HepG2 (cell line): Measurements from ENCODE around the gene NAP1L1. TPM values are rescaled to one million over a fixed set of nuclear protein-coding genes. Genes with fewer than 3 reads are reported as not detected.

ENCODE experiments used
- ARID4A ChIP-seq: sonication (generic); formaldehyde crosslinking; IDR thresholded peaks from 2 replicates; pipeline ENCODE4 v1.5.0; 2020; ENCODE audit warnings: mild to moderate bottlenecking, missing genetic modification reagents, borderline replicate concordance
- ARNTL ChIP-seq: sonication (generic); formaldehyde crosslinking; IDR thresholded peaks from 2 replicates; pipeline ENCODE4 v1.4.0; 2020; ENCODE audit warnings: mild to moderate bottlenecking, missing genetic modification reagents
- BRD4 ChIP-seq: sonication (generic); formaldehyde crosslinking; IDR thresholded peaks from 2 replicates; pipeline ENCODE4 v1.4.0; 2020; ENCODE audit warnings: missing genetic modification reagents
- CREM ChIP-seq, 2 experiments: sonication (generic) in 1 of 2; formaldehyde crosslinking in 1 of 2; IDR thresholded peaks; 2 replicates each; pipeline versions ENCODE4 v1.4.0 to v1.6.1; 2016 to 2020; ENCODE audit warnings: antibody characterized with exemption in 1 of 2, mild to moderate bottlenecking in 1 of 2, missing genetic modification reagents in 1 of 2
- CTCF ChIP-seq: sonication (generic); formaldehyde crosslinking; IDR thresholded peaks from 2 replicates; pipeline ENCODE4 v1.5.0; 2020; ENCODE audit warnings: mild to moderate bottlenecking, missing genetic modification reagents, moderate library complexity
- E2F2 ChIP-seq: sonication (generic); formaldehyde crosslinking; IDR thresholded peaks from 2 replicates; pipeline ENCODE4 v1.4.0; 2020; ENCODE audit warnings: missing genetic modification reagents, borderline replicate concordance
- E2F5 ChIP-seq: sonication (generic); formaldehyde crosslinking; conservative IDR thresholded peaks from 2 replicates; pipeline ENCODE4 v1.4.0; 2020; ENCODE audit warnings: missing genetic modification reagents
- ELF1 ChIP-seq: sonication (generic); formaldehyde crosslinking; IDR thresholded peaks from 2 replicates; pipeline ENCODE4 v1.4.0; 2020; ENCODE audit warnings: missing genetic modification reagents
- ETS1 ChIP-seq: sonication (generic); formaldehyde crosslinking; IDR thresholded peaks from 2 replicates; pipeline ENCODE4 v1.4.0; 2020; ENCODE audit warnings: missing genetic modification reagents
- HDAC1 ChIP-seq: sonication (generic); formaldehyde crosslinking; IDR thresholded peaks from 2 replicates; pipeline ENCODE4 v1.5.1; 2020; ENCODE audit warnings: mild to moderate bottlenecking, missing genetic modification reagents
- HNRNPH1 ChIP-seq: fragments of 200-400 bp; formaldehyde crosslinking; optimal IDR thresholded peaks from 2 replicates; pipeline ENCODE3; 2017; ENCODE audit warnings: mild to moderate bottlenecking, low read depth, low read length
- KMT2A ChIP-seq: sonication (generic); formaldehyde crosslinking; IDR thresholded peaks from 2 replicates; pipeline ENCODE4 v1.4.0; 2020; ENCODE audit warnings: missing genetic modification reagents
- MAX ChIP-seq: IDR thresholded peaks from 2 replicates; pipeline ENCODE4 v1.6.1; 2012; ENCODE audit warnings: inconsistent platforms
- MED1 ChIP-seq: sonication (generic); formaldehyde crosslinking; IDR thresholded peaks from 2 replicates; pipeline ENCODE4 v1.4.0; 2020; ENCODE audit warnings: missing genetic modification reagents
- MEF2D ChIP-seq: sonication (generic); formaldehyde crosslinking; IDR thresholded peaks from 2 replicates; pipeline ENCODE4 v1.5.1; 2020; ENCODE audit warnings: mild to moderate bottlenecking, missing genetic modification reagents
- SALL2 ChIP-seq: sonication (generic); formaldehyde crosslinking; IDR thresholded peaks from 2 replicates; pipeline ENCODE4 v1.8.1; 2023; ENCODE audit warnings: mild to moderate bottlenecking, missing genetic modification reagents, inconsistent platforms
- SAP130 ChIP-seq: IDR thresholded peaks from 2 replicates; pipeline ENCODE4 v1.6.1; 2016; ENCODE audit warnings: low read depth
- TEAD3 ChIP-seq: optimal IDR thresholded peaks from 2 replicates; pipeline ENCODE3; 2016; ENCODE audit warnings: borderline replicate concordance
- THYN1 ChIP-seq: sonication (generic); formaldehyde crosslinking; IDR thresholded peaks from 2 replicates; pipeline ENCODE4 v1.8.1; 2023; ENCODE audit warnings: low read depth, mild to moderate bottlenecking, moderate library complexity, missing genetic modification reagents, borderline replicate concordance
- ZNF317 ChIP-seq: sonication (generic); formaldehyde crosslinking; IDR thresholded peaks from 2 replicates; pipeline ENCODE4 v1.5.0; 2020; ENCODE audit warnings: mild to moderate bottlenecking, missing genetic modification reagents
- ZNF605 ChIP-seq: sonication (generic); formaldehyde crosslinking; IDR thresholded peaks from 2 replicates; pipeline ENCODE4 v1.8.0; 2022; ENCODE audit warnings: mild to moderate bottlenecking, missing genetic modification reagents
- polyA plus RNA-seq, 8 experiments: library from polyadenylated mRNA; depleted of rRNA in 3 of 8; stranded (reverse) in 7 of 8; unstranded in 1 of 8; fragments of >200 nt; fragmentation: Illumina TruSeq in 4 of 8; extraction: Trizol in 4 of 8; gene quantifications; 2 replicates each; pipeline versions ENCODE4 v1.2.1 to v1.2.3, GENCODE V29; 2011 to 2016; ENCODE audit warnings: low read depth in 4 of 8, missing spikeins in 1 of 8, mixed read lengths in 1 of 8; ENCODE audit not compliant: insufficient read depth in 1 of 8
- total RNA-seq, 5 experiments: library from RNA; depleted of rRNA; stranded (reverse); fragments of >200 nt; fragmentation: Illumina TruSeq; extraction: Trizol; gene quantifications; 2 replicates each; pipeline ENCODE4 v1.2.3, GENCODE V29; 2016; ENCODE audit warnings: low read depth in 1 of 5

NAP1L1 gene
- total and polyA plus RNA-seq, 2 of the 13 experiments (the other 11 are each of a cell fraction or from before 2014, with no cell fraction given) = 207 to 309 TPM

GRCh38 chr12:76029982-76030340, 54.5 kb downstream of the NAP1L1 start (continued):
- TF ChIP-seq ARID4A (no peak), ELF1 (no peak), ZNF317 (peak; percentile 55; the same call in 1 of the 2 replicates), CTCF (CRISPR knock-in tag) (peak; percentile 12; the same call in 1 of the 2 replicates), THYN1 (CRISPR knock-in tag) (no peak), E2F2 (CRISPR knock-in tag) (0 out of 2 replicates have a peak, but pooled peaks have one; percentile 63), SALL2 (CRISPR knock-in tag) (0 out of 2 replicates have a peak, but pooled peaks have one; percentile 18), ARNTL (CRISPR knock-in tag) (peak; percentile 17; the same call in 1 of the 2 replicates), HDAC1 (CRISPR knock-in tag) (0 out of 2 replicates have a peak, but pooled peaks have one; percentile 32), ETS1 (CRISPR knock-in tag) (no peak), E2F5 (no peak), HNRNPH1 (peak; percentile 55), ZNF605 (CRISPR knock-in tag) (0 out of 2 replicates have a peak, but pooled peaks have one; percentile 25), KMT2A (CRISPR knock-in tag) (peak; percentile 55), SAP130 (CRISPR knock-in tag) (peak; percentile 39; the same call in 1 of the 2 replicates), CREM (IDR thresholded peaks at IDR 0.05) (no peak), CREM (CRISPR knock-in tag; IDR thresholded peaks at IDR 0.05) (no peak), MED1 (CRISPR knock-in tag) (0 out of 2 replicates have a peak, but pooled peaks have one; percentile 36), TEAD3 (peak; percentile 11), BRD4 (CRISPR knock-in tag) (0 out of 2 replicates have a peak, but pooled peaks have one; percentile 68), MEF2D (CRISPR knock-in tag) (peak; percentile 4; the same call in 1 of the 2 replicates), MAX (0 out of 2 replicates have a peak, but pooled peaks have one; percentile 19)
